ENCODE measurements around the gene ICAM4.

The ICAM4 gene

DNA sequence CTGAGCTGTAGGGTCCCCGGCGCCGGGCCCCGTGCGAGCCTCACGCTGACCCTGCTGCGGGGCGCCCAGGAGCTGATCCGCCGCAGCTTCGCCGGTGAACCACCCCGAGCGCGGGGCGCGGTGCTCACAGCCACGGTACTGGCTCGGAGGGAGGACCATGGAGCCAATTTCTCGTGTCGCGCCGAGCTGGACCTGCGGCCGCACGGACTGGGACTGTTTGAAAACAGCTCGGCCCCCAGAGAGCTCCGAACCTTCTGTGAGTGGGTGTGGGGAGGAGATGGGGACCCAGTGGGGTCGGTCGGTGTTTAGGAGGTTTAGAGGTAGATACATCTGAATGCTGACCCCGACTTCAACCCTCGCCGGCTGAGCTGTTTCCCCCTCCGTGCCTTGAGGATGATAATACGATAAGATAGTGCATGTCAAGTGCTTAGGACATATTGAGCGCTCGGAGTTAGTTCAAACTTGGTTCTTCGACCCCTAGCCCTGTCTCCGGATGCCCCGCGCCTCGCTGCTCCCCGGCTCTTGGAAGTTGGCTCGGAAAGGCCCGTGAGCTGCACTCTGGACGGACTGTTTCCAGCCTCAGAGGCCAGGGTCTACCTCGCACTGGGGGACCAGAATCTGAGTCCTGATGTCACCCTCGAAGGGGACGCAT lies 4.9 kb downstream of the ICAM4 start:
- DNase-seq (ENCODE audit: low read depth), result no peak

DNA sequence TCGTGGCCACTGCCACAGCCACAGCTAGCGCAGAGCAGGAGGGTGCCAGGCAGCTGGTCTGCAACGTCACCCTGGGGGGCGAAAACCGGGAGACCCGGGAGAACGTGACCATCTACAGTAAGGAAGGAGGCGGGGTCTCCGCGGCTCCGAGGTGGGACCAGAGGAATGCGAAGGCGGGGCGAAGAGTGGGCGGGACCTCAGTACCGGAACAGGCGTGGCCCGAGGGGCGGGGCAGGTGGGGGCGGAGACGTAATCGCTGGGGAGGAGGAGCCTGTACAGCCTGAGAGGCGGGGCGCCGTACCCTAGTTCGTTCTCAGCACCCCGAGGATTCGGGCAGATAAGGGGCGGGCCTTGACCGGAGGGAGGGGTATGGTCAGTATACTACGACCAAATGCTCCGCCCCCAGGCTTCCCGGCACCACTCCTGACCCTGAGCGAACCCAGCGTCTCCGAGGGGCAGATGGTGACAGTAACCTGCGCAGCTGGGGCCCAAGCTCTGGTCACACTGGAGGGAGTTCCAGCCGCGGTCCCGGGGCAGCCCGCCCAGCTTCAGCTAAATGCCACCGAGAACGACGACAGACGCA lies 5.5 kb downstream of the ICAM4 start:
- peak; percentile 88 for DNase-seq (ENCODE audit: low read depth)

DNA sequence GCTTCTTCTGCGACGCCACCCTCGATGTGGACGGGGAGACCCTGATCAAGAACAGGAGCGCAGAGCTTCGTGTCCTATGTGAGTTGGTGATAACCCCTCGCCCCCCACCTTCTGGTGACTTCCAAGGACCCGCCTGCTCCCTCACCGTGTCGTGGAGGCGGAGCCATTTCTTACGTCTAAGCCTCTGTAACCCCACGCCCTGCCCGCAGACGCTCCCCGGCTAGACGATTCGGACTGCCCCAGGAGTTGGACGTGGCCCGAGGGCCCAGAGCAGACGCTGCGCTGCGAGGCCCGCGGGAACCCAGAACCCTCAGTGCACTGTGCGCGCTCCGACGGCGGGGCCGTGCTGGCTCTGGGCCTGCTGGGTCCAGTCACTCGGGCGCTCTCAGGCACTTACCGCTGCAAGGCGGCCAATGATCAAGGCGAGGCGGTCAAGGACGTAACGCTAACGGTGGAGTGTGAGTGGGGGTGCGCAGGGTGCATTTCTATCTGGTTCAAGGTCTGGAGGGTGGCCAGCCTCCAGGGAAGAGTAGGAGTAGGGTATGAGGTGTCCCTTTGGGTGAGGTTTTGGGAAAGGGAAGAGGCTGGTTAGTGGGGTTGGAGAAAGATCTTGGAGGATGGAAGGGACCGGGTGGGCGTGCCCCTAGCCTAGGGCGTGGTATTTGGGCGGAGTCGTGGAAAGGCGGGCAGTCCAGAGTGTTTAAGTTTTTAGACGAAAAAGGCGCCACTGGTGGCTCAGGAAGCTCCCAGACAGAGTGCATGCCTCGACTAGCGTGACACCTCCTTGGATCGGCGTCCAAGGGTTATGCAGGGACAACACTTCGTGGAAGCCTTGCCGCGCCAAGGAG lies 6.3 kb downstream of the ICAM4 start:
- DNase-seq (ENCODE audit: low read depth), result no peak

DNA sequence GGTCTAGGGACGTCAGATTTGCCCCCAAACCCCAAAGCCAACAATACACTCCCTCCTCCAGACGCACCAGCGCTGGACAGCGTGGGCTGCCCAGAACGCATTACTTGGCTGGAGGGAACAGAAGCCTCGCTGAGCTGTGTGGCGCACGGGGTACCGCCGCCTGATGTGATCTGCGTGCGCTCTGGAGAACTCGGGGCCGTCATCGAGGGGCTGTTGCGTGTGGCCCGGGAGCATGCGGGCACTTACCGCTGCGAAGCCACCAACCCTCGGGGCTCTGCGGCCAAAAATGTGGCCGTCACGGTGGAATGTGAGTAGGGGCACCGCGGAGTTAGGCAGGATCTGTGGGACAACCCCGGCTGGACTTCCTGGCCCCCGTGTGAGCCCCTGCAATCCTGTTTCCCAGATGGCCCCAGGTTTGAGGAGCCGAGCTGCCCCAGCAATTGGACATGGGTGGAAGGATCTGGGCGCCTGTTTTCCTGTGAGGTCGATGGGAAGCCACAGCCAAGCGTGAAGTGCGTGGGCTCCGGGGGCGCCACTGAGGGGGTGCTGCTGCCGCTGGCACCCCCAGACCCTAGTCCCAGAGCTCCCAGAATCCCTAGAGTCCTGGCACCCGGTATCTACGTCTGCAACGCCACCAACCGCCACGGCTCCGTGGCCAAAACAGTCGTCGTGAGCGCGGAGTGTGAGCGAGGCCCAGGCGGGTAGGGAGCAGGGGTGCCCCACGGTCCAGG lies 7.0 kb downstream of the ICAM4 start:
- DNase-seq (ENCODE audit: low read depth), result no peak

DNA sequence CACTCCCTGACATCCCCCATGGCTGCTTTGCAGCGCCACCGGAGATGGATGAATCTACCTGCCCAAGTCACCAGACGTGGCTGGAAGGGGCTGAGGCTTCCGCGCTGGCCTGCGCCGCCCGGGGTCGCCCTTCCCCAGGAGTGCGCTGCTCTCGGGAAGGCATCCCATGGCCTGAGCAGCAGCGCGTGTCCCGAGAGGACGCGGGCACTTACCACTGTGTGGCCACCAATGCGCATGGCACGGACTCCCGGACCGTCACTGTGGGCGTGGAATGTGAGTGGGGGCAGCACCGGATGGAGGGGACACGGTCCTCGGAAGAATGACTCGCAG lies 7.6 kb downstream of the ICAM4 start:
- DNase-seq (ENCODE audit: low read depth), result no peak

DNA sequence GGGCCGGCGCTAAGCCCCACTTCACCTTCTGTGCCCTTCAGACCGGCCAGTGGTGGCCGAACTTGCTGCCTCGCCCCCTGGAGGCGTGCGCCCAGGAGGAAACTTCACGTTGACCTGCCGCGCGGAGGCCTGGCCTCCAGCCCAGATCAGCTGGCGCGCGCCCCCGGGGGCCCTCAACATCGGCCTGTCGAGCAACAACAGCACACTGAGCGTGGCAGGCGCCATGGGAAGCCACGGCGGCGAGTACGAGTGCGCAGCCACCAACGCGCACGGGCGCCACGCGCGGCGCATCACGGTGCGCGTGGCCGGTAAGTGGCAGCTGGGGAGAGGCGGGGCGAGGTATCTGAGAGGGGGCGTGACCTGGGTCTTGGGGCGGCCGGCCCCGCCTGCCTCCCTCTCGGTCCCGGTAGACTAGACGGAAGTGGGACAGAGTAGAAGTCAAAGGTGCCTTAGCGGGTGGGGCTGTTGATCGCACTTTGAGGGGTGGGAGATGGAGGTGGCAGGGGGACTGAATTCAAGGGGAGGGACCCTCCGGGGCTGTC lies 8.6 kb downstream of the ICAM4 start:
- DNase-seq (ENCODE audit: low read depth), result no peak

DNA sequence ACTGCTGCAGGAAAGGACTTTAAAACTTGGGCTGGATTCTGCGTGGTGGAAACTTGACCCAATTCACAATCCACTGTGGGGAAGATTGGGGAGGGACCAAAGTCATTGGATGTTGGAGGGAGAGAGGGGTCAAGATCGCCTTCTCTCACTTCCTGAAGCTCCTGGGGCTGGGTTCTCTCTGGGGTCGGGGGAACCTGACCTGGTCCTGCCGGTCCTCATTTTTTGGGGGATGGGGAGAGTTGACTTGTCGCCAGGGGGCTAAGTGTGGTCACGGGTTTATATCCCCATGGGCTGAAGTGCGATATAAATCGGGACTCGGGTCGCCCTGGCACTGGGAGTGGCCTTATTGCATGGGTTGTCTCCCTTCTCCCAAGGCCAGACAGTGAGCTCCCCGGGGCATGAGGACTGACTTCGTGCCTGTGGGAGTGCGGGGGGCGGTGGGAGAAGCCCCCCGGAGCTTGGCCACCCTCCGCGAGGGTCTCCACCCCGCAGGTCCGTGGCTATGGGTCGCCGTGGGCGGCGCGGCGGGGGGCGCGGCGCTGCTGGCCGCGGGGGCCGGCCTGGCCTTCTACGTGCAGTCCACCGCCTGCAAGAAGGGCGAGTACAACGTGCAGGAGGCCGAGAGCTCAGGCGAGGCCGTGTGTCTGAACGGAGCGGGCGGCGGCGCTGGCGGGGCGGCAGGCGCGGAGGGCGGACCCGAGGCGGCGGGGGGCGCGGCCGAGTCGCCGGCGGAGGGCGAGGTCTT lies 9.3 kb downstream of the ICAM4 start:
- no peak for DNase-seq (ENCODE audit: low read depth)

DNA sequence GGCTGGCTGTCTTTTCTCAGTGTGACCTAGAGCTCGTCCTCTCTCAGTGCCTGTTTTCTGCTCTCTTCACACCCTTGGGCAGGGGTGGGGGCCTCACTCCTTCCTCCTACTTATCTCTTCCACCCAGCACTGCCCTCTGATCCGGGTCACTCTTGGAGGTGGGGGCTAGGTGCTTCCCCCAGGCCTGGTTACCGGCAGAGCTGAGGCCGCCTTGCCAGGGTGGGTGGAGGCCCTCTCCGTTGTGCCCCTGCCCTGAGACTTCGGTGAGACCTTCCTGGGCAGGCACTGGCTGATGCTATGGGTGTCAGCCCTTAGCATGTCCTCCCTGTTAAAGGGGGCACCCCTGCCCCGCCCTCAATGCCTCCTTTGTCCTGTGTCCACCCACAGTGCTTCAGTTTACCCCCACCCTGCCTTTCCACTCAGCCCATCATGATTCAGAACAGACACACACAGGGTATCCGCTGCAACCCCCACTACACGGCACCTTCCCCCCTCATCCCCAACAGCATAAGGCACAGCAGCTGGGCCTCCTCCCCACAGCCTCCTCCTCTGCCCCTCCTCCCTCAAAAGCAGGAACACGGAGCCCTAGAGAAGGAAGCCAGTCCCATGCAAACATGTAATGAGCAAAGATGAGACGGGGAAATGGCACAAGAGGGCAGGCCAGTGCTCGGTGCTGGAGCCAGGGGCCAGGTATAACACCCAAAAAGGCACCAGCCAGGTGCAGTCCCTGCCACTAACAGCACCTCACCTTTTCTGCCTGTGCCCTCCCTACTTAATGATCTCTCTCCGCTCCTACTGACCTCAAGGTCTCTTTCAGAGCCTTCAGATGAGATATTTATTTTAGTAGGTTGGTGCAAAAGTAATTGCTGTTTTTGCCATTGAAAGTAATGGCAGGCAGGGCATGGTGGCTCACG lies 13.0 kb downstream of the ICAM4 start:
- DNase-seq (ENCODE audit: low read depth), result peak; percentile 94

DNA sequence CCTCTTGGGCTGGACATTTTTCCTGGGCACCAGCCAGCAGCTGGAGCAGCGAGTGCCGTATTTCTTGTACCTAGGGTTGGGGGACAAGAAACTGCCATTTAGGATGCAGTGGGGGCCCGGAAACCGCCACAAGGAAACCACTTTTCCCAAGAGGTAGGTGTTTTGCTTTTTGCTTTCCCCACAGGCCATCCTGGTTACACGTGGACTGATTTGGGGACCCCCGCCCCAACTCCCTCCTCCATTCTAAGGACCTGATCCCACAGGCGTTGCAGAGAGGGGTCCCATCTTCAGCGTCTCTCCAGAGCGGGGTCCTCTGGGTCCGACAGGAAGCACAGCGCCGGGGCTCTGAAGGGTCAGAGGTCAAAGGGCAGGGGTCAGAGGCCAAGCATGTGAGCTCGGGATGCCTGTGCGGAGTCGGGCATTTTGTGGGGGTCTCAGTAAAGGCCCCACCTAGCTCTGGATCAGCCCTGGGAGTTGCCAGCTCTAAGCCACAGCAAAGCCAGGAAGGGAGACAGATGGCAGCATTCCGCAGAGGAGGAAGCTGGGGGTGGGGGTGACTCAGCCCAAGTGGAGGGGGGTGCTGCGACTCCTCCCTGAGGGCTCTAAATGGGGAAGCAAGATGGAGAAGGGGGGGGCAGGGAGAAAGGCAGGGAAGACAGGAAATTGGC lies 18.5 kb downstream of the ICAM4 start:
- no peak for DNase-seq (ENCODE audit: low read depth)

DNA sequence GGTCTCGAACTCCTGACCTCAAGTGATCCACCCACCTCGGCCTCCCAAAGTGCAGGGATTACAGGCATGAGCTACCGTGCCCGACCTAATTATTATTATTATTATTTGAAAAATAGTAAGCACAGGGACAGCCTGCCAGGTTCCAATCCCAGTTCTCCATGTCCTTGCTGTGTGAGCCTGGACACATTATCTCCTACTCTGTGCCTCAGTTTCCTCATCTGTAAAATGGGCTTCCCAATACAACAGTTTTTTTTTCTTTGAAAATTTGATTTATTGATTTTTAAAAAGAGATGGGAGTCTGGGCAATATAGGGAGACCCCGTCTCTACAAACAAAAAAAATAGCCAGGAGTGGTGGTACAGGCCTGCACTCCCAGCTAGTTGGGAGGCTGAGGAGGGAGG lies 19.6 kb downstream of the ICAM4 start:
- DNase-seq (ENCODE audit: low read depth), result no peak

DNA sequence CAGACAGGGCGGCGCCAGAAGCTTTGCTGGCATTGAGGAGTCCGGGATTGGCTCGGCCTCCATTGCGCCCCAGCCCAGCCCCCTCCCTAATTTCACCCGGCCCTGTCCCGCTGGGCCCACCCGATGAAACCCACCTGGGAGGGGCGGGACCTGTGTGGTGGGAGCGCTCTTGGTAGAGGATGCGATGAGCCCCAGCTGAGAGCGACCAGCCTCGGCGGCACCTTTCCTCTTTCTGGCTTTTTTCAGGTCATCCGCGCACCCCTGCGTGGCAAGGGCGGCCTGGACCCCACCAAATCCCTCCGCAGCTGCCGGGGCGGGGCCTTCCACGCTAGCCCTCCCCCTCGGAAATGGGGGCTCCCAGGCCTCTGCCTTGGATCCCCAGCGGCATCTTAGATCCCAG lies 22.7 kb downstream of the ICAM4 start, which contains the start of gene ZGLP1:
Gene ZGLP1, minus strand, starts transcription at position 393 of the 400 bp plus-strand sequence.
- DNase-seq (ENCODE audit: low read depth), result no peak

DNA sequence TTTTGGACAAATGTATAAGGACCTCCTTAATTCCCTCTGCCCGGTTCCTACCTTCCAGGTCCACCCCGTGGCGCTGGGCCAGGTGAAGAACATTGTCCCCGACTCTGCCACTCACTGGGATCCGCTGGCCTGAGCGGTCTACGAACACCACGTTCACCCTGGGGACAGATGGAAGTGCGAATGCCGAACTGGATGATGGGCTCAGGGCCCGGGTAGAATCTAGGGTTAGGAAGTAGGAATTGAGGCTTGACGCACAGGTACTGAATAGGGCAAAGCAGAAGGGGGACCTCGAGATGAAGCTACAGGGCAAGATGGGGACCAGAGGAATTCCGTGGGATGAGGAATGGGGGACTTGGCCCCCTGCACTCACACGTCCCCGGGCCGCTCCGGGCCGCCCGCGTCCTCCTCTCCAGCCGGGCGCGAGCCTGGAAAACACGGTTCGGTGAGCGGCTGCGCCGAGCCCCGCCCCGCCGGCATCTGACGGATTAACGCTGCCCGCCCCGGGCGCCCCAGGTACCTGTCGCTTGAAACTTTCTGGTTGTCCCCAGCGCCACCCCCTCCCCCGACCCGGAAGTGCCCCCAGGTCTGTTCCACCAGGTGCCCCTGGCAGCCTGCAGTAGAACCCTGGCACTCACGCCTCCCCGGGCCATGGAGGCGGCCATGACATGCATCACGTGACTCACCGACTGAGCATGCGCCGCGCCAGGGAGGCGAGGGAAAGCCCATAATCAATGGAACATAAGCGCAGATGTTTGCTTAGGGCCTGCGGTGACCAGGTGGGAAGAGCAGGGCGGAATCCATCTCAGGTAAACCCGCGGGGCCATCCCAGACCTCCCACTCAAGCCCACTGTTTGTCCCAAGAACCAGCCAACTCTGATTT lies 28.8 kb downstream of the ICAM4 start, which contains the start of gene FDX2:
Gene FDX2, minus strand, starts transcription at position 681 of the 880 bp plus-strand sequence. Its CDS starts 19 bp downstream, at position 662.
- DNase-seq (ENCODE audit: low read depth), result no peak

DNA sequence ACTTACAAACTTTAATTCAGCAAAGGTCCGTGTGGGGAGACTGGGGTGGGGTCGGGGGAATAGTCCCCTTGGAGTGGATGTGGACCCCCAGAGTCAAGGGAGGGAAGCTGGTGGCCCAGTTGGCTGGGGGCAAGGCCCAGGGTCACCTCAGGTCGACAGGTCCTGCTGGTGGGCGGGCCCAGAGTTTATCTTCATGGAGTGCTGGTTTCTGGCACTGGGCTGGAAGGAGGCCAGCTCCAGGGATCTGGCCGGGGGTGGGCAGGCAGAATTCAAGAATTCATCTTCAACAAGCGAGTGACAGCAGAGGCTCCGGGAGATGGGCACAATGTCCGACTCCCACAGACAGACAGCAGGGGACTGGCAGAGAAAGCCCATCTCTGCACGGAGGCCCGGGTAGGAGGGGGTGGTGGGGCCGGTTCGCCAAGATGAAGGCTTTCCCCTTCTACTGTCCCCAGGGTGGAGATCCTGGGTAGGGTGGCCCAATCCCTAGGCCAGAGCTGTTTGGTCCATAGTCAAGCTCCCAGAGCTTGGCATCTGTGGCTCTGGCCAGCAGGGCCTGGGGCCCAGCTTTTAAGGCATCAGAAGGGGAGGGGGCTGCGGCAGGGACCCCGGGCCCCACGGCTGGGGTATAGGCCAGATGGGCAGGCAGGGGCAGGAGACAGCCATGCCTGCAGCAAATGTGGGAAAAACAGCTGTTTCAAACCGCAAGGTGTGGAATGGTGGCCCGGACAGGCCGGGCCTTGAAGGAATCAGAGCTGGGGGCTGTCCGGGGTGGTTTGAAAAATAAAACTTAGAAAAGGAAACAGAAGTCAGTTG lies 29.7 kb downstream of the ICAM4 start:
- DNase-seq (ENCODE audit: low read depth), result no peak

DNA sequence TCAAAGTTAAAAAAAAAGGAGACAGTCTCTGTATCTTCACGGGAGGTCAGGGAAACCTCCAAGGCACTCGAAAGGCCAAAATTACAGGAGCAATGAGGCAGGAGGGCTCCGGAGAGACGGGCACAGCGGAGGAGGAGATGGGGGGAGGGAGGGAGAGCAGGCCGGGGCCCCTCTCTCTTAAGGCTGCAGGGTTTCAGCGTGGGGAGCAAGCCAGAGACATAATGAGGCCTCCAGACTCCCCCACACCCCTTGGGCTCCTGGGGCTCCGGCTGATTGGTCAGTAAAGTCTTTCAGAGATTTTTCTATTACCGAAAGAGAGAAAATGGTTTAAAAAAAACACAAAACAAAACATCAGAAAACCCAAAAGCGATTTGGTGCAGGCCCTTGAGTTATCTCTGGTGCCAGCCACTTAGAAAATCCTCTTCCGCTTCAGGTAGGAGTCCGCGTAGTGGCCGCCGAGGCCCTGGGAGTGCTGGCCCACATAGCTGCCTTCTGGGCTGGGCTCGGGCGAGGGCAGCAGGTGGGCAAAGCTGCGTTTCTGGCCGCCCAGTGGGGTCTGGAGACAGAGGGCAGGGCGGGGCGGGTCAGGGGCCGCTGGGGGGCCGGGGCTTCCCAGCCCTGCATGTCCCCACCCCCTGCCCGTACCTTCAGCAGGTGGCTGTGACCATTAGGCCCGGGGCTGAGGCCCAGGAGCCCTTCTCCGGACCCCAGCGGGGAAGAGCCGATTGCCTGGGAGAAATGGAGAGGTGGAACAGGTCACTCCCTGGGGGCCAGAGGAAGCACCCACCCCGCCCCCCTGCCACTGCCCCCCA lies 30.5 kb downstream of the ICAM4 start:
- DNase-seq (ENCODE audit: low read depth), result no peak

DNA sequence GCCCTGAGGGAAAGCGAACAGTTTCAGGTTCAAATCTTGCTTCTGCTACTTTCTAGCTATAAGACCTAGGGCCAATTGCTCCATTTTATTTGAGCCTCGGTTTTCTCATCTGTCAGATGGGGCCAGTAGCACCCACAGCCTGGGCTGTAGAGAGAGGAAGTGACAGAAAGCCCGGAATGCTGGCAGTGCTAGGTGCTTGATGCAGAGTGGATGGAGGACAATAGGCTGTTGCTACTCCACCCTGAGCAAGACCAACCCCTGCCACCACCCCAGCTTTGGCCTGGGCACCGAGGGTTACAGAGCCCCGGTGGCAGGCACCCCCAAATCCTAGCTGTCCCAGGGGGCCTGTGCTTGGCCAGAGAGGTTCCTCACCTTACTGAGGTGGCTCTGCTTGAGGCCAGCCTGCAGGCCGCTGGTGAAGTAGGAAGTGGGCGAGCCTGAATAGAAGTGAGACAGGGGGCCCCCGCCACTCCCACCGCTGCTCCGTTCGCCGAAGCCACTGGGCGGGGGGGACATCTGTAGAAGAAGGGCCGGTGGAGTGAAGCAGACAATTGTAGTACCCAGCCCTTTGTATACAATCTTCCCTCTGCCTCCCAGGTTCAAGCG lies 31.2 kb downstream of the ICAM4 start:
- no peak for DNase-seq (ENCODE audit: low read depth)

DNA sequence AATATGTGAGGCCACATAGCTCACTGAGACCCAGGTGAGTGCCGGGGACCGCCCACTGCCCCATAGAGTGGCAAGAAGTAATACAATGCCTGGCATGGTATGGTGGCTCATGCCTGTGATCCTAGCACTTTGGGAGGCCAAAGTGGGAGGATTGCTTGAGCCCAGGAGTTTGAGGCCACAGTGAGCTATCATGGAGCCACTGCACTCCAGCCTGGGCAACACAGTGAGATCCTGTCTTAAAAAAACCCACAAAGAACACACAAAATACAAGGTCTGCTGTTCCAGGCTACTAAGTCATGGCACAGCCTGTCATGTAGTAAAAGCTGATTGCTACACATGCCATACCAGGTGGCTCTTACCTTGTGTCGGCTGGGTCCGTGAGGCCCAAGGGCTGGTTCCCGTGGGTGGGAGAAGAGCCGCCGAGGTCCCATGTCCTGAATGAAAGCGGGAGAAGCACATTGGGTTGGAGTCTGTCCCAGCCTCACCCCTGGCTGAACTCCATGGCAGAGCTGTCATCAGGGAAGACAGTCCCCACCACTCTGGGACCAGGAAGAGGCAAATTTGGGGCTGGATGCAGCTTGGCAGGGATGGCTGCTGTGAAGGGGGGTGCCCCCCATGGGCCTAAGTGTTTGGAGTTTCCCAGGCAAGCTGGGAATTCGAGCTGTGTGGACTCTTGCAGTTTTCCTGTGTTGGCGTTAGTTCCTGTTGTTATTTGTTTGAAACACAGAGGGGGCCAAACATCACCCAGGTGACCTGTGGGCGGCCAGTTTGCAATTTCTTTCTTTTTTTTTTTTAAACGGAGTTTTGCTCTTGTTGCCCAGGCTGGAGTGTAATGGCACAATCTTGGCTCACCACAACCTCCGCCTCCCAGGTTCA lies 32.3 kb downstream of the ICAM4 start:
- no peak for DNase-seq (ENCODE audit: low read depth)

Data from CMK (cell line).